Natural killer cell treated with Interleukin-12 subunit alpha and Interleukin-12 subunit beta and Interleukin-15 and Interleukin-18, amount 100 ng/mL, for 72 hours (primary cell): ENCODE measurements around the gene GRK3. TPM values are rescaled to one million over a fixed set of nuclear protein-coding genes. Genes with fewer than 3 reads are reported as not detected.
"Not testable (repeated sequence)": the region's sequence is repeated elsewhere in the genome, so short reads cannot be mapped to it uniquely, and the experiment has no call there.

Source experiments
- ATAC-seq, 2 donors: fragments of 150-1000 bp; cut with Tn5 transposase in 1 of 2; sonication (Bioruptor Pico), chemical (Tn5 transposase) in 1 of 2; 2 replicates each; pipeline ENCODE4 v1.10.0; 2021
- DNase-seq: peaks from one replicate; pipeline ENCODE4 v3.0.0; 2022; ENCODE audit warnings: low spot score
- H3K27ac Mint-ChIP-seq, 2 donors: 1 replicate in 1 of 2; 2 replicates in 1 of 2; pipeline ENCODE4 v1.8.0; 2022; ENCODE audit warnings: mixed read lengths in 2 of 2, mild to moderate bottlenecking in 1 of 2, moderate library complexity in 1 of 2
- H3K27me3 Mint-ChIP-seq, 2 donors: 1 replicate in 1 of 2; 2 replicates in 1 of 2; pipeline ENCODE4 v1.8.0; 2022; ENCODE audit warnings: mixed read lengths in 2 of 2
- H3K36me3 Mint-ChIP-seq: one replicate; pipeline ENCODE4 v1.8.0; 2022; ENCODE audit warnings: mixed read lengths
- H3K4me1 Mint-ChIP-seq, 2 donors: 1 replicate in 1 of 2; 2 replicates in 1 of 2; pipeline ENCODE4 v1.8.0; 2022; ENCODE audit warnings: low read depth in 2 of 2, mixed read lengths in 2 of 2, mild to moderate bottlenecking in 1 of 2
- H3K4me3 Mint-ChIP-seq: one replicate; pipeline ENCODE4 v1.8.0; 2022; ENCODE audit warnings: mixed read lengths
- H3K9me3 Mint-ChIP-seq: 2 replicates; pipeline ENCODE4 v1.8.0; 2022; ENCODE audit warnings: mixed read lengths
- total RNA-seq, 2 donors: library from RNA; stranded (reverse); gene quantifications; one replicate each; pipeline ENCODE4 v1.2.3, GENCODE V29; 2022

GRK3 gene
- total RNA-seq, 2 donors from 2014 or later = 2.8 to 3.0 TPM

DNA sequence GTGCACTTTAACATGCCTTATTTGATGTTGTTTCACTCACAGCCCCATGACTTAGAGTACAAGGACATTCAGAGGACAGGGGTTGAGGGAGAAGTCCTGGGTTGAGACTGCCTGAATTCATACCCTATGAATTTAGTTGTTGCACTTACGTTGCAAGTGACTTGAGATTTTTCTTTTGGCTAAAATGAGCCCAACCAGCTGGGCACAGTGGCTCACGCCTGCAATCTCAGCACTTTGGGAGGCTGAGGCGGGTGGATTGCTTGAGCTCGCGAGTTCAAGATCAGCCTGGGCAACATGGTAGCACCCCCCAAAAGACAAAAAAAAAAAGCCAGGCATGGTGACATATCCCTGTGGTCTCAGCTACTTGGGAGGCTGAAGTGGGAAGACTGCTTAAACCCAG, 7.3 kb upstream of the GRK3 start:
- no peak for ATAC-seq
- no peak for DNase-seq
- H3K27ac Mint-ChIP-seq = no peak overlapping the region
- no peak overlapping the region for H3K4me3 Mint-ChIP-seq
- H3K9me3 Mint-ChIP-seq = no peaks in the 10 kb centered on the region
- H3K36me3 Mint-ChIP-seq = no peaks in the 10 kb centered on the region
- no peaks in the 10 kb centered on the region for H3K4me1 Mint-ChIP-seq
- H3K27me3 Mint-ChIP-seq = peaks cover 2 to 11% of the 10 kb centered on the region in 2 donors

DNA sequence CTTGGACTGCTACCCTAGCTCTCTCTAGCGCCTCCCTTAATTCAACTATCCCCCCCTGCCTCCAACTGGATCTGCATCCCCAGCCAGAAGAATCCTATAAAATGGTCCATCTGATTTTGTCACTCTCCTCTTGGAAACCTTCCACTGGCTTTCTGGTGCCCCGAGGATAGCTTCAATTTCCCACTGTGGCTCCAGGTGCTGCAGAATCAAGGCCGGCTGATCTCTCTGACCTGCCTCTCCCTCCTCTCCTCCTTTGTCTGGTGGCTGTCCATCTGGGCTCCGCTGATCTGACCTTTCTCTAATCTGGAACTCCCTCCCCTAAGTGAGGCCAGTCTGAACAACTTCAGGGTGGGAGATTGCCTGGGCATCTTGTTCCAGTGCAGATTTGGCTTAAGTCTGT, 6.1 kb upstream of the GRK3 start:
- Mint-ChIP-seq H3K27ac (no peak overlapping the region), H3K4me1 (no peaks in the 10 kb centered on the region), H3K4me3 (no peak overlapping the region), H3K9me3 (no peaks in the 10 kb centered on the region), H3K36me3 (no peaks in the 10 kb centered on the region), H3K27me3 (peaks cover 2 to 17% of the 10 kb centered on the region in 2 donors)
- DNase-seq = no peak
- ATAC-seq = no peak

DNA sequence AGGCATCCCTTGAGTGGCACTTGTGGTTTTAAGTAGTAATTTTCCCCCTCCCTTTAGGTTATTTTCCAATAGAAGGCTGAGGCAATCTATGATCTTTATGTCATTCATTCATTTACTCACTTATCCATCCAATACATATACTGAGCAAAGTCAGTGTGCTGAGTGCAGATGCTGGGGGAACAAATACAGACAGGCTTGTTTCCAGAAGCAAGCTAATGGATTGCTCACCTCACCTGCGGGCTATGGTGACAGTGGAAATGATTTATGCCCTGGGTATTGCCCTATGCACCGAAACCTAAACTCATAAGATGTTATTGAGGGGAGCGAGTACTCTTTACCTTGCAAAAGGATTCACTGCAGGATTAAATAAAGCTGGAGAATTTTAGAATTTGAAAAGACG, 4.6 kb upstream of the GRK3 start:
- not testable (repeated sequence) for H3K4me1 Mint-ChIP-seq, H3K36me3 Mint-ChIP-seq, ATAC-seq, H3K27ac Mint-ChIP-seq, DNase-seq, H3K4me3 Mint-ChIP-seq, H3K9me3 Mint-ChIP-seq
- peaks cover 7 to 25% of the 10 kb centered on the region in 2 donors for H3K27me3 Mint-ChIP-seq

DNA sequence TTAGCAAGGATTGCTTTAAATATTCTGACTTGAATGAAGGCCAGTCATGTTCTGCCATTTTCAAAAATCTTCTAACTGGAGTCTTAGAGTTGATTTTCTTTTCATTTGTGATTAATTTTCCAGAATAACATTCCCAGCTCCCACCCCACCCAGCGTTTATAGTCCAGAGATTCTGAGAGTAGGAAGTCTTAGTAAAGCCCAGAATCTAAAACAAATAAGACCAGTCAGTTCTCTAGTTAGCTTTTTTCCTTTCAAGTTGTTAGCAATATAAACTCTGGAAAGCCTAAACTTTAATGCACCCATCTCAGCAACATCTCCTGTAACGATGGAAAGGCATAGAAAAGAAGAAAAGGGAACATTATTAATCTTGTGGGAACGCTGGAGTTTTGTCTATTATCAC, 3.3 kb upstream of the GRK3 start:
- H3K4me1 Mint-ChIP-seq = peaks cover 15 to 19% of the 10 kb centered on the region in 2 donors
- not testable (repeated sequence) for H3K4me3 Mint-ChIP-seq, H3K36me3 Mint-ChIP-seq, H3K27ac Mint-ChIP-seq, H3K9me3 Mint-ChIP-seq, ATAC-seq, DNase-seq
- peaks cover 13 to 27% of the 10 kb centered on the region in 2 donors for H3K27me3 Mint-ChIP-seq

DNA sequence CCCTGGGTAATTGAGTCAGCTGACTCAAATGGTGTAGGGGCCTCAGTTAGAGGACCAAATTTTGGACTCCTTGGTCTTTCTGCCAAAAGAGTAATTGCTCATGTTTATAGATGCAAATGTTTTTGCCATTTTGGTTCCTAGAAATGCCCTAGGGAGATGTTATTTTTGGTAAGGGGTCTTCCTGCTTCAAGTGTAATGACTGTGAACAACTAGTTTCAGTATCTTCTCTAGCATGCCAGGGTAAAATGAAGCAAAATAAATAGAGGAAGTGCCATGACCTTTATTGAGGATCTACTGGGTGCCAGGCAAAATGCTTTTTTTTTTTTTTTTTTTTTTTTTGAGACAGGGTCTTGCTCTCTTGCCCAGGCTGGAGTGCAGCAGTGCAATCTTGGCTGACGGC, 2.5 kb upstream of the GRK3 start:
- ATAC-seq, H3K4me3 Mint-ChIP-seq, DNase-seq, H3K36me3 Mint-ChIP-seq, H3K27ac Mint-ChIP-seq, H3K9me3 Mint-ChIP-seq: not testable (repeated sequence)
- H3K27me3 Mint-ChIP-seq = peaks cover 16 to 33% of the 10 kb centered on the region in 2 donors
- H3K4me1 Mint-ChIP-seq = peaks cover 17 to 21% of the 10 kb centered on the region in 2 donors

DNA sequence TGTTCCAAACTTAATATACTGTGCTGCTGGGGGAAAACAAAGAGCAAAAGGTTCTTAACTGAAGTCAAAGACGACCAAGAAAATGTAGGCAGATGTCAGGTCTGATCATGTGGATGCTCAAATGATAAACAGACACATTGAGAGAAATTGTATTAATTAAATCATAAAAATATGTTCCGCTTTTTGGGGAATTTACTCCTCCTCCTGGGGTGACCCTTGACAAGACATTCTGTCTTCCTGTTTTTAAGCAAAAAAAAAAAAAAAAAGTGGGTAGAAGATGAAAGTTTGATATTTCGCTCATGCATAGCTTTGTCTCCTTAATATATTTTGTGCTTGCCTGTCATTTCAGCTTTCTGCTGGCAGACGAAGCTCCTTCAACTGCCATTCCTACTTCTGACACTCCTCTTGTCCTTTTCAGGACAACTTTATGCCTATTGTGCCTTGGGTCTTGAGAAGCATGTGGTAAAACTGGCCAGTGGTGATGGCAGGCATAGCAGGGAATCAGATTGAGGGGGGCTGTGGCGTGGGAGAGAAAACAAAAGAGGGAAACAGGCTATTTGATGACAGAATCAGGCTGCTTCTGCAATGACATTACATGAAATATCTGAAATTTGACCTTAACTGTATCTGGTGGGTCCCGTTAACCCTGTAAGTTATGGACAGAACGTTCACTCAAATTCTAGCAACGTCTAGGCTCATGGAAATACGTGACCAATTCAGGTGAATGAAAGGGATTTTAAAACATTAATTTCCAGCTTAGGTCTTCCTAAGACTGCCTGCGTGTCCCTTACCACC, 1.3 kb upstream of the GRK3 start:
- not testable (repeated sequence) for H3K36me3 Mint-ChIP-seq, DNase-seq, ATAC-seq, H3K27ac Mint-ChIP-seq, H3K9me3 Mint-ChIP-seq
- H3K27me3 Mint-ChIP-seq = peaks cover 16 to 46% of the 10 kb centered on the region in 2 donors
- peak overlapping the region; percentile 61 for H3K4me3 Mint-ChIP-seq
- H3K4me1 Mint-ChIP-seq = peaks cover 17 to 21% of the 10 kb centered on the region in 2 donors

DNA sequence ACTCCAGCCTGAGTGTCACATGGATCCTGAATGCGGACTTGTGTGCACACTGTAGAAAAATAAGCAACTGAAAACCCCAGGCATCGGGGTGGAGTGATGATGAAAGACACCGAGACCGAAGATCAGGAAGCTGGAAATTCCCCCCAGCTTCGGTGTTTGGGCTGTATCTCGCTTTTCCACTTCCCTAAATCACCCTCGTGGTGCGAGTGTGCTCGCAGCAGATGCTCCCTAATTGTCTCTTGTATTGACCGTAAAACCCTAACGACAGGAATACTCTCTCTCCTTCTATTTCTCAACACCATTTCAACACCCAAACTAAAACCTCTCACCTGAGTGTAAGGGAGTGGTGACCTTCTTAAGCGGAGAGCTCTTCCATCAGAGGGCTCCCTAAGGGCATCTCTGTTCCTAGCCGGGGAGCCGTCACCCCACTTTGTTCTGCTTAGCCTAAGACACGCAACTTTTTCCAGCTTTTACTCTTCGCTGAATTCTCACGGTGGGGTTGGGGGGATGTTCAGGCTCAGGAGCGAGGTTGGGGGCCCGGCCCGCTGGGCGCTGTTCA, 635 bp upstream of the GRK3 start:
- Mint-ChIP-seq H3K27ac (peak overlapping the region in 1 of 2 donors; percentile 25), H3K27me3 (peaks cover 17 to 50% of the 10 kb centered on the region in 2 donors), H3K4me3 (peak overlapping the region; percentile 61), H3K4me1 (peaks cover 17 to 21% of the 10 kb centered on the region in 2 donors), H3K36me3 (peaks cover 6% of the 10 kb centered on the region), H3K9me3 (no peaks in the 10 kb centered on the region)
- no peak for DNase-seq
- ATAC-seq = no peak

DNA sequence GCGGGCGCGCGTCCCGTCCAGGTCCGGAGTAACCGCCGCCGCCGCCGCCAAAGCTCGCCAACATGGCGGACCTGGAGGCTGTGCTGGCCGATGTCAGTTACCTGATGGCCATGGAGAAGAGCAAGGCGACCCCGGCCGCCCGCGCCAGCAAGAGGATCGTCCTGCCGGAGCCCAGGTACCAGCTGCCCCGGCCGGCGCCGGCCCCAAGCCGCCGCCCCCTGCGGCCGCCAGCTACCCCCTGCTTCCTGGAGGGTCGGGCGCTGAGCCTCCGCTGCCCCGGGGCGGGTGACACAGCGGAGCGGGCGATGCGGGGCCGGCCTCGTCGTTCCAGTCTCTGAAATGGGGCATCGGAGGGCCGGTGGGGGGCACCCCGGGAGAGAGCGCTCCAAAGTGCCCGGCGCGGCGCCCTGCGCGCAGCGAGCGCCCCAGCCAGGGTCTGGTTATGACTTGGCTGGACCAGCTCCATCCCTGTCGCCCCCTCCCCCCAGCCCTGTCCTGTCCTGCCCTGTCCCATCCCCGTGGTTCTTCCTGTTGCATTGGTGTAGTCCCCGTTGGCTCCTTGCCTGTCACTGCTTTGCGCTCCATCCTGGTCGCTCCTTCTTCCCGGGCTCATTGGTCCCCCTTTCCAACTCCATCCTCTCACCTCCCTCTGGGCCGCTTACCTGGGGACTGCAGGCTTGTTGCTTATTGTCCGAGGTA, 653 bp downstream of the GRK3 start:
- Mint-ChIP-seq H3K27ac (peak overlapping the region in 1 of 2 donors; percentile 47), H3K4me1 (peaks cover 17 to 21% of the 10 kb centered on the region in 2 donors), H3K9me3 (no peaks in the 10 kb centered on the region), H3K4me3 (peak overlapping the region; percentile 89), H3K36me3 (peaks cover 6% of the 10 kb centered on the region), H3K27me3 (peaks cover 20 to 57% of the 10 kb centered on the region in 2 donors)
- ATAC-seq (peak; percentile 49 to 55), DNase-seq (no peak)

DNA sequence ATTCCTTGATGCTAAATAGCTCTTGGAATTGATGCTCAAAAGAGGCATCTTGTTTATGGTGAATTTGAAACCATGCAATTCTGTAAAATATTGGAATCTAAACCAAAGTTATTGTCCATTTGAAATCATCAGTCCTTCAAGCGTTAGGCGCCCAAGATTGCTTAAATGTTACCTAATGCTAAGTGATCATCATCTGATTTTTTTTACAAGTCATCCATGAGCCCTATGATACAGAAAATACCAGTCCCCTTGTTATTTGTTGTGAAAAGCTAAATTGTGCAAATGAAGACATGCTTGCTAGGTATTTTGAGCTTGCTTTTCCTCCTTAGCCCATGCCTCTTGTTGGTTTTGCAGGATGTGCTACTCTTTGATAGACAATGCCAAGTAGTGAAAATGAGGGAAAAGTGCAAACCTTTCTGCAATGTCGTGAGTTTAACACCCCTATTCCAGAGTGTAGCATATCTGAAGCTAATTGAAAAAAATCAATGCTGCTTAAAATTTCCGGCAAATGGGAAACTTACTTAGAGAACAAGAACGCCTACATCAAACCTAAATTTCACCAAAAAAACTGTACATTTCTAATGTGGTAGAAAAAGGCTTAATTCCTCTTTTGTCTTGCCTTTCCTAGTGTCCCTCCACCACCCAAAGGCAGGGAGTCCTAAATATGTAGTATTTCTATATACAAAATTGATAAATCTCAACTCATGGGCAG, 1.9 kb downstream of the GRK3 start:
- no peaks in the 10 kb centered on the region for H3K9me3 Mint-ChIP-seq
- no peak for DNase-seq
- peaks cover 17 to 21% of the 10 kb centered on the region in 2 donors for H3K4me1 Mint-ChIP-seq
- H3K27ac Mint-ChIP-seq = no peak overlapping the region
- no peak for ATAC-seq
- H3K27me3 Mint-ChIP-seq = peaks cover 23 to 68% of the 10 kb centered on the region in 2 donors
- H3K36me3 Mint-ChIP-seq = peaks cover 6% of the 10 kb centered on the region
- peak overlapping the region; percentile 89 for H3K4me3 Mint-ChIP-seq

DNA sequence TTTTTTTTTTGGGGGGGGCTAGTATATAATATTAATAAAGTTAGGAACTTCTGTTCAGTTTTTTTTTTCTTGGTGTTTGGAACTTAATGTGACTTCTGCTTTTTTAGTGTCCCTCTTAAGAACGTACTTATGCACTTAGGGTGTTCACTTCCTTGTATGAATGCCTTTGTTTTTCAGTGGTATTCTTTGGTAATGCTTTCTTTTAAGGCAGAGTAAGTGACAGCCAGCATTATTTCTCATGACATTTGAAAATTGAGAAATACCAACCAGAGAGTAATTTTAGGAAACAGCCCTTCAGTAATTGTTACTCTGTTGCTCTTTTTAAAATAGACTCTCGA, 2.4 kb downstream of the GRK3 start:
- Mint-ChIP-seq H3K27ac (no peak overlapping the region), H3K27me3 (peaks cover 23 to 68% of the 10 kb centered on the region in 2 donors), H3K36me3 (peaks cover 6% of the 10 kb centered on the region), H3K4me3 (no peak overlapping the region), H3K9me3 (no peaks in the 10 kb centered on the region), H3K4me1 (peaks cover 17 to 21% of the 10 kb centered on the region in 2 donors)
- ATAC-seq (no peak), DNase-seq (no peak)

DNA sequence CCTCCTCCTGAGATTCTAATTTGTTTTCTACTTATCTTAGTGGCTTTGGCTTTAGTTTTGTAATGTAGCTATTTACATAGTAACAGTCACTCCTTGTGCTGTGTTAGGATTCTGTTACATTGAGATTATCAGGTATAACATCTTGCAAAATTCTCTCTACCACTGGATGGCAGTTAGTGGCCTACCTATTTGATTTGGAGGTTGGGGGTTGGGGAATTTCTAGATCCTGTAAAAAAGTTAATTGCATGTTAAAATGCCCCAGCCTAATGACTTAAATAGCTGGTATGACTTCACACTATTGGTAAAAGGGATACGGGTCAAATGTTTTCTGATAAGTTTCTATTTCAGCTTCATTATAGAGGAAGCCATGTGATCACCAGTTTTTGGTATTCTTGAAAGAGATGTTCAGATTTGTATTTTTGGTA, 2.8 kb downstream of the GRK3 start:
- Mint-ChIP-seq H3K9me3 (no peaks in the 10 kb centered on the region), H3K4me3 (no peak overlapping the region), H3K36me3 (peaks cover 6% of the 10 kb centered on the region), H3K4me1 (peaks cover 17 to 21% of the 10 kb centered on the region in 2 donors), H3K27me3 (peaks cover 23 to 70% of the 10 kb centered on the region in 2 donors), H3K27ac (no peak overlapping the region)
- no peak for DNase-seq
- no peak for ATAC-seq

DNA sequence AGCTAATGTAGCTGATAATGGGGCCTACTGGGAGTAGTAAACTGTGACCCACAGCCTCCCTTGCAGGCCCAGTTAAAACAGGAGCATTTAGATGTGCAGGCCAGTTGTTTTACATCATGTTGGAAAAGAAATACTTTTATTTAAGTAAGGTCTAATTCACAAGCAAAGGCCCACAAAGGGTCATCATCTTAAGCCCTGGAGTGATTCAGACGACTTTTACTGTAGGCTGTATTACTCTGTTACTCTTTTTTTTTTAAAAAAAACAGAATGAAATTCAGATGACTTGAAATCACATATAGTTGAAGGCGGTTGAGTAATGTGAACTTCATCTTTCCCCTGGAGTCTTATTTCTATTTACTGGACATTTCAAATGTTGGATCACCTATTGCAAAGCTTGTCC, 3.6 kb downstream of the GRK3 start:
- Mint-ChIP-seq H3K27me3 (peaks cover 27 to 75% of the 10 kb centered on the region in 2 donors), H3K4me1 (peaks cover 17 to 21% of the 10 kb centered on the region in 2 donors)
- not testable (repeated sequence) for H3K9me3 Mint-ChIP-seq, ATAC-seq, H3K36me3 Mint-ChIP-seq, H3K27ac Mint-ChIP-seq, DNase-seq, H3K4me3 Mint-ChIP-seq

DNA sequence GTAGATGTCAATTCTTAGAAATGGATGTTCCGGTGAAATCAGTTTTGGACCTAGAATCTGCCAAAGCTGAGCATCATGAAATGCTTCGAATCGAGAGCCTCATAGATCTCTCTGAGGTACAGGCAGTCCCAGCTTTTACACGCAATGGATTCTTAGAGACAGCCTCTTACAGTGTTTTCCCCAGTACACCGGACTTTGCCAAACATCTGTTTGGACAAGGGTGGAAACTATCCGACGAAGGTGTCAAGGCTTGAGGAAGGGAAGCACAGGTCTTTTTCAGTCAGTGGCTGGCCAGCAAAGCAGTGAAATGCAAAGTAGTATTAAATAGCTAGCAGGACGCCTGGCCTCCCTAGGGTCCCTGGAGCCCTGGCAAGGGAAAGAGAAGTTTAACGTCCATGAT, 4.9 kb downstream of the GRK3 start:
- peaks cover 23 to 63% of the 10 kb centered on the region in 2 donors for H3K27me3 Mint-ChIP-seq
- H3K36me3 Mint-ChIP-seq = peaks cover 6% of the 10 kb centered on the region
- H3K27ac Mint-ChIP-seq = no peak overlapping the region
- H3K4me3 Mint-ChIP-seq = no peak overlapping the region
- peaks cover 10 to 13% of the 10 kb centered on the region in 2 donors for H3K4me1 Mint-ChIP-seq
- H3K9me3 Mint-ChIP-seq = no peaks in the 10 kb centered on the region
- ATAC-seq (no peak), DNase-seq (no peak)
